DOHH2 (cell line): ENCODE data around the gene PRDM16.

Experiments used
- H3F3A ChIP-seq: fragments of 200-600 bp; sonication (generic), shearing (Covaris generic); 2 replicates; pipeline ENCODE4 v1.6.0; 2016; ENCODE audit warnings: antibody characterized with exemption, mild to moderate bottlenecking; ENCODE audit not compliant: control insufficient read depth, insufficient read depth
- H3K27ac ChIP-seq: fragments of 200-600 bp; sonication (generic); 2 replicates; pipeline ENCODE4 v1.5.1; 2014; ENCODE audit warnings: low read depth, mild to moderate bottlenecking, low read length, moderate library complexity
- H3K27me3 ChIP-seq: fragments of 200-600 bp; sonication (generic); 2 replicates; pipeline ENCODE4 v1.6.1; 2014; ENCODE audit warnings: mild to moderate bottlenecking, low read length, mixed read lengths; ENCODE audit not compliant: control insufficient read depth
- H3K36me3 ChIP-seq: fragments of 200-600 bp; sonication (generic); 2 replicates; pipeline ENCODE4 v1.6.1; 2014; ENCODE audit warnings: mild to moderate bottlenecking, low read length, moderate library complexity, mixed read lengths; ENCODE audit not compliant: control insufficient read depth
- H3K4me1 ChIP-seq: fragments of 200-600 bp; sonication (generic); 2 replicates; pipeline ENCODE4 v1.6.1; 2014; ENCODE audit warnings: mild to moderate bottlenecking, low read length, mixed read lengths; ENCODE audit not compliant: control insufficient read depth
- H3K4me2 ChIP-seq: fragments of 200-600 bp; sonication (generic); 2 replicates; pipeline ENCODE4 v1.6.0; 2014; ENCODE audit warnings: mild to moderate bottlenecking, low read length, moderate library complexity
- H3K4me3 ChIP-seq: fragments of 200-600 bp; sonication (generic); 2 replicates; pipeline ENCODE4 v1.5.1; 2014; ENCODE audit warnings: mild to moderate bottlenecking, low read length, mixed read lengths
- H3K79me2 ChIP-seq: fragments of 200-600 bp; sonication (generic); 2 replicates; pipeline ENCODE4 v1.6.1; 2014; ENCODE audit warnings: mild to moderate bottlenecking, low read length, mixed read lengths; ENCODE audit not compliant: control insufficient read depth
- H3K9me2 ChIP-seq: fragments of 200-600 bp; sonication (generic); replicated peaks from 2 replicates; pipeline ENCODE4 v1.6.1; 2014; ENCODE audit warnings: mild to moderate bottlenecking, low read length, mixed read lengths; ENCODE audit not compliant: control insufficient read depth
- H3K9me3 ChIP-seq: fragments of 200-600 bp; sonication (generic); 2 replicates; pipeline ENCODE4 v1.6.1; 2014; ENCODE audit warnings: antibody characterized with exemption, low read length, mixed read lengths; ENCODE audit not compliant: control insufficient read depth, insufficient read depth
- H4K20me1 ChIP-seq: fragments of 200-600 bp; sonication (generic); 2 replicates; pipeline ENCODE4 v1.6.0; 2014; ENCODE audit warnings: low read depth, mild to moderate bottlenecking, antibody characterized with exemption, low read length, moderate library complexity; ENCODE audit not compliant: control insufficient read depth, insufficient read depth
- CTCF ChIP-seq: fragments of 200-600 bp; sonication (generic); IDR thresholded peaks from one replicate; pipeline ENCODE4 v1.5.1; 2014; ENCODE audit warnings: antibody characterized with exemption, mild to moderate bottlenecking, low read depth, low read length; ENCODE audit not compliant: poor library complexity, severe bottlenecking
- EZH2phosphoT487 ChIP-seq: fragments of 200-600 bp; sonication (generic); IDR thresholded peaks from 2 replicates; pipeline ENCODE4 v1.6.1; 2017; ENCODE audit warnings: borderline replicate concordance, mild to moderate bottlenecking, antibody characterized with exemption, low read length, moderate library complexity, mixed read lengths

PRDM16 gene

DNA sequence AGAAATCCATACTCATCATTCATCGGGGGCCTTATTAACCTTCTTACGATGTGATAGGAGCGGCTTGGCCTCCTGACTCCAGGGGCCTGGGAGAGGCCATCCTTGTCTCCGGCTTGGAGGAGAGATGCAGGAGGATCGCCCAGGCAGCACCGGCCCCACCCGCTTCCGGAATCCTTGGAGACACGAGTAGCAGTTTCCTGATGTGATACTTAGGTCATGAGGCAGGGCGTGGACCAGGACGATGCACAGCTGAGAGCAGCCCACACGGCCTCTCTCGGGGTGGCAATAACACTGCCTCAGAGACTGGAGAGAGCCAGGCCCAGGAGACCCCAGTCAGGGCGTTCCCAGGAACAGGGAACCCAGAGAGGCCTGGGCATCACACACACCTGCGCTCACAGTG lies 221.9 kb downstream of the PRDM16 start:
- TF ChIP-seq EZH2phosphoT487 (no peak), CTCF (no peak)
- Histone ChIP-seq H3K27me3 (no peaks in the 10 kb centered on the region), H3K4me2 (no peak overlapping the region)

GRCh38 chr1:3292051-3292722 lies 223.2 kb downstream of the PRDM16 start:
- Histone ChIP-seq H3K9me2 (no peaks in the 10 kb centered on the region), H3K9me3 (no peaks in the 10 kb centered on the region), H3F3A (no peaks in the 10 kb centered on the region), H3K27me3 (no peaks in the 10 kb centered on the region), H3K4me2 (no peak overlapping the region), H3K4me1 (no peaks in the 10 kb centered on the region), H3K79me2 (no peaks in the 10 kb centered on the region), H3K27ac (no peak overlapping the region), H4K20me1 (no peaks in the 10 kb centered on the region), H3K36me3 (no peaks in the 10 kb centered on the region), H3K4me3 (no peak overlapping the region)
- TF ChIP-seq CTCF (no peak), EZH2phosphoT487 (no peak)

More for the DNA sequence above, 221.9 kb downstream of the PRDM16 start:
- Histone ChIP-seq H3K36me3 (no peaks in the 10 kb centered on the region), H3K79me2 (no peaks in the 10 kb centered on the region), H3K4me1 (no peaks in the 10 kb centered on the region), H3F3A (no peaks in the 10 kb centered on the region), H3K27ac (no peak overlapping the region), H3K9me2 (no peaks in the 10 kb centered on the region), H4K20me1 (no peaks in the 10 kb centered on the region), H3K9me3 (no peaks in the 10 kb centered on the region), H3K4me3 (no peak overlapping the region)

GRCh38 chr1:3292868-3293562 lies 224.0 kb downstream of the PRDM16 start:
- H4K20me1 ChIP-seq, result no peaks in the 10 kb centered on the region
- H3K27ac ChIP-seq, result no peak overlapping the region
- H3F3A ChIP-seq, result no peaks in the 10 kb centered on the region
- H3K27me3 ChIP-seq, result no peaks in the 10 kb centered on the region
- H3K36me3 ChIP-seq, result no peaks in the 10 kb centered on the region
- no peak overlapping the region for H3K4me3 ChIP-seq
- TF ChIP-seq EZH2phosphoT487 (no peak), CTCF (no peak)
- no peaks in the 10 kb centered on the region for H3K9me3 ChIP-seq
- no peaks in the 10 kb centered on the region for H3K79me2 ChIP-seq
- no peaks in the 10 kb centered on the region for H3K4me1 ChIP-seq
- no peaks in the 10 kb centered on the region for H3K9me2 ChIP-seq
- no peak overlapping the region for H3K4me2 ChIP-seq
